ENCODE data around the gene FYCO1. TPM values are rescaled to one million over a fixed set of nuclear protein-coding genes. Genes with fewer than 3 reads are reported as not detected.
"Not testable (repeated sequence)": the region's sequence is repeated elsewhere in the genome, so short reads cannot be mapped to it uniquely, and the experiment has no call there.

The FYCO1 gene
- 10 to 100 TPM; 15.5 to 26.2 TPM for total RNA-seq

- peak; percentile 73 for ATAC-seq (replicated peaks)
- Mint-ChIP-seq H3K27me3 (no peaks in the 10 kb centered on the region), H3K9me3 (no peaks in the 10 kb centered on the region), H3K4me1 (peaks cover 18% of the 10 kb centered on the region), H3K4me3 (peak within 1 kb of the TSS; percentile 84), H3K27ac (peak within 1 kb of the TSS; percentile 84), H3K36me3 (ENCODE audit: low read depth) (no peaks in the 10 kb centered on the region)
These were observed at the start of gene FYCO1 for GRCh38 chr3:45995236-45996192. Gene FYCO1 (minus strand): TSS chr3:45995824. CDS start chr3:45984910, 10,914 bp downstream.

- ATAC-seq (replicated peaks), result no peak
- no peak overlapping the region for H3K27ac Mint-ChIP-seq
- H3K27me3 Mint-ChIP-seq, result peaks cover 3% of the 10 kb centered on the region
- no peak overlapping the region for H3K4me3 Mint-ChIP-seq
- no peaks in the 10 kb centered on the region for H3K4me1 Mint-ChIP-seq
- H3K36me3 Mint-ChIP-seq (ENCODE audit: low read depth), result no peaks in the 10 kb centered on the region
- peaks cover 6% of the 10 kb centered on the region for H3K9me3 Mint-ChIP-seq
These were observed 43.3 kb upstream of the FYCO1 start for GRCh38 chr3:46038916-46039315.

- not testable (repeated sequence) for H3K27me3 Mint-ChIP-seq; H3K36me3 Mint-ChIP-seq (ENCODE audit: low read depth); H3K4me1 Mint-ChIP-seq; ATAC-seq (replicated peaks); H3K9me3 Mint-ChIP-seq; H3K4me3 Mint-ChIP-seq; H3K27ac Mint-ChIP-seq
These were observed 42.4 kb upstream of the FYCO1 start for GRCh38 chr3:46038071-46038470.

GRCh38 chr3:46036191-46036590 is 40.6 kb upstream of the FYCO1 start:
- no peaks in the 10 kb centered on the region for H3K36me3 Mint-ChIP-seq (ENCODE audit: low read depth)
- no peak for ATAC-seq (replicated peaks)
- no peak overlapping the region for H3K27ac Mint-ChIP-seq

GRCh38 chr3:46031747-46032146 is 36.1 kb upstream of the FYCO1 start:
- no peak for ATAC-seq (replicated peaks)
- no peak overlapping the region for H3K4me3 Mint-ChIP-seq
- peaks cover 3% of the 10 kb centered on the region for H3K27me3 Mint-ChIP-seq
- H3K4me1 Mint-ChIP-seq, result no peaks in the 10 kb centered on the region
- H3K36me3 Mint-ChIP-seq (ENCODE audit: low read depth), result no peaks in the 10 kb centered on the region
- H3K9me3 Mint-ChIP-seq, result peaks cover 6% of the 10 kb centered on the region
- no peak overlapping the region for H3K27ac Mint-ChIP-seq

More at GRCh38 chr3:46036191-46036590, 40.6 kb upstream of the FYCO1 start:
- Mint-ChIP-seq H3K4me1 (no peaks in the 10 kb centered on the region), H3K27me3 (peaks cover 3% of the 10 kb centered on the region), H3K9me3 (no peaks in the 10 kb centered on the region), H3K4me3 (no peak overlapping the region)

- peaks cover 3% of the 10 kb centered on the region for H3K27me3 Mint-ChIP-seq
- ATAC-seq (replicated peaks), result no peak
- H3K4me3 Mint-ChIP-seq, result no peak overlapping the region
- no peak overlapping the region for H3K27ac Mint-ChIP-seq
- H3K36me3 Mint-ChIP-seq (ENCODE audit: low read depth), result no peaks in the 10 kb centered on the region
- H3K9me3 Mint-ChIP-seq, result peaks cover 6% of the 10 kb centered on the region
- no peaks in the 10 kb centered on the region for H3K4me1 Mint-ChIP-seq
These were observed 35.6 kb upstream of the FYCO1 start for GRCh38 chr3:46031269-46031668.

- Mint-ChIP-seq H3K9me3 (peaks cover 6% of the 10 kb centered on the region), H3K4me3 (no peak overlapping the region), H3K27me3 (peaks cover 3% of the 10 kb centered on the region), H3K27ac (no peak overlapping the region), H3K36me3 (ENCODE audit: low read depth) (no peaks in the 10 kb centered on the region), H3K4me1 (no peaks in the 10 kb centered on the region)
- no peak for ATAC-seq (replicated peaks)
These were observed 35.0 kb upstream of the FYCO1 start for GRCh38 chr3:46030626-46031025.

- no peaks in the 10 kb centered on the region for H3K4me1 Mint-ChIP-seq
- peaks cover under 1% of the 10 kb centered on the region for H3K27me3 Mint-ChIP-seq
- no peak overlapping the region for H3K4me3 Mint-ChIP-seq
- peaks cover 6% of the 10 kb centered on the region for H3K9me3 Mint-ChIP-seq
- no peaks in the 10 kb centered on the region for H3K36me3 Mint-ChIP-seq (ENCODE audit: low read depth)
- H3K27ac Mint-ChIP-seq, result no peak overlapping the region
- ATAC-seq (replicated peaks), result no peak
These were observed 34.4 kb upstream of the FYCO1 start for GRCh38 chr3:46029953-46030543.

- Mint-ChIP-seq H3K36me3 (ENCODE audit: low read depth) (no peaks in the 10 kb centered on the region), H3K4me1 (no peaks in the 10 kb centered on the region)
These were observed 32.2 kb upstream of the FYCO1 start for GRCh38 chr3:46027736-46028397.

GRCh38 chr3:46027021-46027705 is 31.5 kb upstream of the FYCO1 start, which contains the start of gene XCR1:
Gene XCR1 (minus strand): TSS chr3:46027483. CDS start chr3:46021947, 5,536 bp downstream.
- H3K4me1 Mint-ChIP-seq, result no peaks in the 10 kb centered on the region
- H3K27me3 Mint-ChIP-seq, result no peaks in the 10 kb centered on the region
- H3K27ac Mint-ChIP-seq, result no peak within 1 kb of the TSS
- no peaks in the 10 kb centered on the region for H3K36me3 Mint-ChIP-seq (ENCODE audit: low read depth)
- peaks cover 6% of the 10 kb centered on the region for H3K9me3 Mint-ChIP-seq
- H3K4me3 Mint-ChIP-seq, result no peak within 1 kb of the TSS
- ATAC-seq (replicated peaks), result no peak

More at GRCh38 chr3:46027736-46028397, 32.2 kb upstream of the FYCO1 start:
- Mint-ChIP-seq H3K27me3 (no peaks in the 10 kb centered on the region), H3K9me3 (peaks cover 6% of the 10 kb centered on the region), H3K4me3 (no peak overlapping the region), H3K27ac (no peak overlapping the region)
- ATAC-seq (replicated peaks), result no peak

- H3K4me1 Mint-ChIP-seq, result no peaks in the 10 kb centered on the region
- H3K9me3 Mint-ChIP-seq, result peaks cover 6% of the 10 kb centered on the region
- no peak for ATAC-seq (replicated peaks)
- H3K27me3 Mint-ChIP-seq, result no peaks in the 10 kb centered on the region
- H3K36me3 Mint-ChIP-seq (ENCODE audit: low read depth), result no peaks in the 10 kb centered on the region
- H3K4me3 Mint-ChIP-seq, result no peak overlapping the region
- H3K27ac Mint-ChIP-seq, result no peak overlapping the region
These were observed 29.5 kb upstream of the FYCO1 start for GRCh38 chr3:46025139-46025538.

GRCh38 chr3:46024131-46024530 is 28.5 kb upstream of the FYCO1 start:
- Mint-ChIP-seq H3K9me3 (peaks cover 6% of the 10 kb centered on the region), H3K4me1 (peaks cover 6% of the 10 kb centered on the region), H3K4me3 (no peak overlapping the region), H3K27ac (no peak overlapping the region), H3K27me3 (no peaks in the 10 kb centered on the region), H3K36me3 (ENCODE audit: low read depth) (no peaks in the 10 kb centered on the region)
- ATAC-seq (replicated peaks), result no peak

- peaks cover 6% of the 10 kb centered on the region for H3K4me1 Mint-ChIP-seq
- H3K4me3 Mint-ChIP-seq, result no peak overlapping the region
- no peak overlapping the region for H3K27ac Mint-ChIP-seq
- no peaks in the 10 kb centered on the region for H3K36me3 Mint-ChIP-seq (ENCODE audit: low read depth)
- ATAC-seq (replicated peaks), result no peak
- no peaks in the 10 kb centered on the region for H3K27me3 Mint-ChIP-seq
- peaks cover 6% of the 10 kb centered on the region for H3K9me3 Mint-ChIP-seq
These were observed 27.5 kb upstream of the FYCO1 start for GRCh38 chr3:46022909-46023785.

Measured in activated T-helper 17 cell treated with anti-CD3 and anti-CD28 coated beads, Interleukin-2, amount 50 U/mL, for 72 hours (primary cell).